GM19238 (cell line): ENCODE measurements around the gene SMIM8.

Experiments used
- DNase-seq: peaks from one replicate; pipeline ENCODE4 v3.0.0; 2011; ENCODE audit warnings: low spot score; ENCODE audit not compliant: insufficient read length

Gene SMIM8

DNA sequence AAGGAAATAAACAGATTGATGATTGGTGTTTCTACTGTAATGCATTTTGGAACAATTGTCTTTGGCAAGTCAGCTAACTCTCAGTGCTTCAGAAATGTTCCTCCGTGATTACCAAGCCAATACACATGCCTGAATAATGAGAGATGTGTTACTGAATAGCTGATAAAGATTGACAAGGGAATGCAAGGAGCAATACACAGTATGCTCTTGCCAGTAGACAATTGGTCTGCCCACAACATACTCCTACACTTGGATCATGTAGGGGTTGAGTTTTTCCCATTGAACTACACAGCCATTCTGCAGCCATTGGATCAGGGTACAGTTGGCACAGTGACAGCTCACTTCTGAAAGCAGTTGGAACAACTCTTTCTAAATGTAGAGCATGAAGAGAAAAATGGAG is 12.3 kb downstream of the SMIM8 start:
- no peak for DNase-seq

- DNase-seq: no peak
Observed at GRCh38 chr6:87336367-87336766, 14.0 kb downstream of the SMIM8 start.

- no peak for DNase-seq
Observed at GRCh38 chr6:87340230-87340629, 17.8 kb downstream of the SMIM8 start.

GRCh38 chr6:87341158-87341557 is 18.8 kb downstream of the SMIM8 start:
- DNase-seq: no peak

DNA sequence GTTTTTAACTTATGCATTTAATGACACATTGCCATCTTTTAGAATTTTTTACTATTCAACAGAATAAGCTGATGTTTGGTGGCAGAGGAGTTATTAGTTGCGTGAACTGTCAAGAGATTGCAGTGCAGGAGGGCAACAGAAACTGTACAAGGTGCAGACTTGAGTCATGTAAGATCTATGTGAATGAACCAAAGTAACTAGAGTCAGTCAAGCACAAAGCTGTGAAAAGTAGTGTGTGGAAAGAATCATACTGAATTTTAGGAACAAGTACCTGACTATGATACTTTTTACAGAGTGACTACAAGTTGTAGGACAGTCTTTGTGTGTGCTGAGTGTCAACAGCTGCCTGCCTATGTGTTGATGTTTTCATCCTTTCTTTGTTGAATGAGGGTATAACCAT is 19.5 kb downstream of the SMIM8 start:
- no peak for DNase-seq

DNA sequence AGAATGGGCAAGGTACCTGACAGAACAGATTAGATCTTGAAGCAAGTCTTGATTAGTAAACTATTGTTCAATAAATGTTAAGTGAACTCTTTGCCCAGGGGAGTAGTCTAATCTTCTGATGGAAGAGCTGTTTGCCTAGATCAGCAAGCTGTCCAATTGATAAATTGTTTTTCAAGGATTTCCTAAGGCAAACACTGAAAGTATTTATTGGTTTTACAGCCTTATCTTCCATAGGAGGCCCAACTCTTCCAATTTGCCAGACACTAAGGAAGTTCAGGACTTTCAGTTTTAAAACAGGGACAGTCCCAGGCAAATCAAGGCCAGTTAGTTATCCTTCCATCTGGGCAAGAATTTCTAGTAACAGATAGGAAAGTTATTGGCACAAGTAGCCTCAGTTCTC is 20.4 kb downstream of the SMIM8 start:
- DNase-seq: no peak

GRCh38 chr6:87344731-87345130 is 22.3 kb downstream of the SMIM8 start, which contains the start of gene C6orf163:
TSS of gene C6orf163 (plus strand) at chr6:87344813. CDS start at chr6:87345100, 287 bp downstream.
- no peak for DNase-seq

- no peak for DNase-seq
Observed at GRCh38 chr6:87346700-87347099, 24.3 kb downstream of the SMIM8 start.

DNA sequence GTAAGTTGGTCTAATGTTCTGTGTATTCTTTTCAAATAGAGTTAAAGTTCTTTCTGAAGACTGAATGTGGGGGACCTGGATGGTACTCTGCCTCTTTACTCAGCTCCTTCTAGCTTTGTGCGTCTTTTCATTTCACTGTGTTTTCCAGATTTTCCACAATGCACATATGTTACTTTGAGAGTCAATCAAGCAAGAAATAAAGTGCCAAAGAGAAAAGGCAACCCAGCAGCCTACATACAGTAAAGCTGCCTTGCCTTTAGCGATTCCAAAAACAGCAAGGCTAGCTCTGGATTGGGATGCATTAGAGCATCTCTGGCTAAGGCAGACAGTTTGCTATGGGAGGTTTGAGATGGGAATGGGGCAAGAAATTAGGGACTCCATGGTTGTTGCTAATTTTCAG is 27.5 kb downstream of the SMIM8 start:
- no peak for DNase-seq

DNA sequence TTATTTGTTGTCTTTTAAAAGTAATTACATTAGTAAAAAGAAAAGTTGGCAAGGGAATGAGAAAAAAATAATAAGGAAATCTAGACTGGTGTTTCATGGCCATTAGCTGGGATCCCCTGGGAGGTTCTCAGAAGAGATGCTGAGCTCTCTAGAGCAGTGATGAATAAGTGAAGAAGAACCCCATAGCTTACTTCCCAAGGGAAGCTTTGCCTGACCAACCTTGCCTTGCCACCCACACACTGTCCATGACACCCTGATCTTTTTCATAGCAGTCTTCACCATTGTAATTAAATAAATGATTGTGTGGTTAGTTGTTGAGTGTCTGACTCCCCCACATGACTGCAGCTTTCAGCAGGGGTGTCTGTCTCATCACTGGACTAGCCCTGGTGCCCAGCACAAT is 28.1 kb downstream of the SMIM8 start:
- no peak for DNase-seq

DNA sequence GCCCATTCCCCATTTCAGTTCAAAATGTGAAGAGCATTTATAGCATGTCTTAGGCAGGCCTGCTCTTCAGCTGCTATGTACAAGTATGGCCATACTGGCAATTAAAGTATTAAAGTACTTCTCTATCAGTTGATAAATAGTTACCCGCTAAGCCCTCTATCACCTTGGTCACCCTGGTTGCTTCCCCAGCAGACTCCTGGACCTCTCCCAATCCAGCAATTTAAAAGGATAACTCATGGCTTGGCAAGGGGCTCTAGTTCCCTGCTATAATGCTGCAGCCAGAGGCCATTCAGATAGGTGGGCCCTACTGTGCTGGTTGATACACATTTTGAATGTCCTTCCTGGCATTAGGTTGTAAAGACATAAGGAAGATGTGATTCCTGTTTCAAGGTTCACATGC is 29.2 kb downstream of the SMIM8 start:
- DNase-seq: no peak

- no peak for DNase-seq
Observed at GRCh38 chr6:87356181-87356580, 33.8 kb downstream of the SMIM8 start.

DNA sequence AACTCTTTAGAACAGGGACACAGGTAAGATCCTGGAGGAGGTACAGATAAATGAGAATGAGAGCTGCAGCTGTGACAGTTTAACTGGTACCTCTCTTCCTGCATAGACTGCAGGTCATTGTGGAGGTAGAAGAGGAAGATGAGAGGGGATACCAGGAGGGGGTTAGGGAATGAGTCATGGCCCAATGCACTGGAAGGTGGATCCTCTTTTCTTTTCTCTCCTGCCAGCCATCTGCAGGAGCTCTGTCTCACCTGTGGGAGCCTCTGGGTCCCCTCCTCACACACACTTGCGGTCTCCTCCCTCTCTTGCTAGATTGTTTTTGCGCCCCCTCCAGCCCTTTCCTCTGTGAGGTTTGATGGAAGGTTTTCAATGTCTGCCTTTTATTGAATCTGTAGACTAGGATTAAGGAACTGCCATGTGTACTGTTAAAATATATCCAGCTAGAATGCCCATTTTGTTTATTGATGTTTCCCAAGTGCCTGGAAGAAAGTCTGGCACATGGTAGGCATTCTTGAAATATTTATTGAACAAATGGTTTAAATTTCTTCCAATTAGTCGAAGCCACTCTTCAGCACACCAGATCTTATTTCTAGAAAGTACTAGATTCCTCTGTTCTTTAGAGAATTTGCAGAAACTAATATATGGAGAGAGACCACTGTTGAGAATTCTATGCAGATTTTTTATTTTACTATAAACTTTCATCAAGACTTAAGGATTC is 35.2 kb downstream of the SMIM8 start:
- no peak for DNase-seq

- DNase-seq: no peak
Observed at GRCh38 chr6:87364602-87365252, 42.3 kb downstream of the SMIM8 start.

DNA sequence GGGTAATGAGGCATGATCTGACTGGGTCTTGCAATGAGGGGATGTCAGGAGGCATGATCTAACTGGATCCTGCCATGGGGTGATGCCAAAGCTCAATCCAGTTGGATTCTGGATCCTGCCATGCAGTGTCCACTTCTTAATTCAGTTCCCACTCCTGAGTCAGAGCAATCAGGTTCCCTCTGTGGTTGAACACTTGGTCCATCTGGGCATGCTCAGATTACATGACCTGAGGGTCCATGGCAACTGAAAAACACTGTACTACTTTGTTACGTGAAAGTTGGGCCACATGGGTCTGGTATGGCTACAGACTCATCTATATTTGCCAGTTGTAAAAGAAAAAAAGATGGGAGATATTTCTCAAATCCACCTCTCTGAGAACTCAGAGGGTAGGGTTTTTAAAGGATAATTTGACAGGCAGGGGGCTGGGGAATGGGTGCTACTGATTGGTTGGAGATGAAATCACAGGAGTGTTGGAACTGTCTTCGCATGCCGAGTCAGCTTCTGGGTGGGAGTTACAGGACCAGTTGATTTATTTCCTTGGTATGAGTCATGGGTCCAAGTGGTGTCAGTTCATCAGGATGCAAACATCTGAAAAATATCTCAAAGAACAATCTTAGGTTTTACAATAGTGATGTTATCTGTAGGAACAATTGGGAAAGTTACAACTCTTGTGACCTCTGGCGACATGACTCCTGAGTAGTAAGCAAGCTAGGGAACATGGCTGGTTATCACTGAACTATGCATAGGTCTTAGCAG is 43.9 kb downstream of the SMIM8 start:
- DNase-seq: no peak

GRCh38 chr6:87366899-87367298 is 44.5 kb downstream of the SMIM8 start:
- no peak for DNase-seq

GRCh38 chr6:87373377-87373776 is 51.0 kb downstream of the SMIM8 start:
- no peak for DNase-seq

DNA sequence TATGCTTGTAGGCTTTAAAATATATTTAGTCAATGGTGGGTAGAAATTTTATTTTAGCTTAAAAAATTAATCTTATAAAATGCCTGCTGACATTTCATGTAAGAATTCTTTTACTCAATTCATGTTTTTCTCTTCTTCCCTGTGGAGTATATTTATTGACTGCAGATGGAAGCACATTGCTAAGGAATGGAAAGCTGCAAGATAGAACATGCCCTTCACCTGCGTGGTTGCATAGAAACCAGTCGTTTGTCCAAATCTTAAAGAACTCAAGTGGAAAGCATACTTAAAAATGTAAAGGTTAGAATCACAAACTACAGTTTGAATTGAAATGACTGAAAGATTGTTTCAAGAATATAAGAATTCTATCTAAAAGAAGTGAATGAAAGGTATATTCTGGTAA is 52.9 kb downstream of the SMIM8 start:
- DNase-seq: no peak

DNA sequence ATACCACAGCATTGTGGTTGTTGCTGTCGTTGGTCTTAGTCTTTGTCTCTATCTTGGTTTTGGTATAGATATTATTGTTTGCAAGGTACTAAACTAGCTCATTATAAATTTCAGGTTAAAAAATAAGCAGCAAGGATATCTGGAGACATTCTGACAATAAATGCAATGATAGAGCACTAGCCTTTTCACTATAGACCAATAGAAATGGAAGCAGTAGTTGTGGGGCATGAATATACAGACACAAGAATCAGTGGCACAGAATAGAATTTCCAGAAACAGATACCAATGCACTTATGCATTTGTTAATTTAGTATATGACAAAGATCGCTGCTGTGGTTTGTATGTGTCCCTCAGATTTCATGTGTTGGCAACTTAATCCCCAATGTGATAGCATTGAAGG is 54.3 kb downstream of the SMIM8 start:
- DNase-seq: no peak

GRCh38 chr6:87378947-87379346 is 56.6 kb downstream of the SMIM8 start:
- no peak for DNase-seq

DNA sequence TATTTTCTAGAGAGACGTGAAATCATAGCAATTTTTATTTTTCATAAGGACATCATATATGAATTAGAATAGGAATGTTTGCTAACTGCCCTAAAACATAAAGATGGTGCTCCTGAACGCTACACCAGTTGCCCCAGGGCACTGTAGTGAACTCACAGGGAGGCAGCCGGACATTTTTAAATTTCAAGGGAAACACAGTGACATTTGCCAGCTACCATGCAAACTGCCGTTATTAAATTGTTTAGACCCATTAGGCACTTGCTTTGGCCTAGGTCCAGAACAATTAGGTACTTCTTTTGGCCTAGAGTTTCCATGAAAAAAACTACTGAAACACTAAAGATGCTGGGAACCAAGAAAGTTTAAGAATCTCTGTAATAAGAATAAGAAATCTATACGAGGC is 60.5 kb downstream of the SMIM8 start:
- DNase-seq: no peak

- no peak for DNase-seq
Observed at GRCh38 chr6:87384038-87384437, 61.6 kb downstream of the SMIM8 start.
